T-helper 1 cell treated with Interleukin-12 subunit alpha and Interleukin-12 subunit beta and Interleukin-4 antibody, amounts not matched to agents 30 μg/mL and 1 μg/mL, for 36 hours (primary cell): ENCODE data around the gene PANX1.
"Not testable (repeated sequence)": the region's sequence is repeated elsewhere in the genome, so short reads cannot be mapped to it uniquely, and the experiment has no call there.

Source experiments
- H3K27ac Mint-ChIP-seq: one replicate; pipeline ENCODE4 v1.8.0; 2021; ENCODE audit warnings: mild to moderate bottlenecking, mixed read lengths
- H3K27me3 Mint-ChIP-seq: one replicate; pipeline ENCODE4 v1.8.0; 2021; ENCODE audit warnings: low read depth, mixed read lengths
- H3K36me3 Mint-ChIP-seq: one replicate; pipeline ENCODE4 v1.8.0; 2021; ENCODE audit warnings: low read depth, mixed read lengths
- H3K4me1 Mint-ChIP-seq: one replicate; pipeline ENCODE4 v1.8.0; 2021; ENCODE audit warnings: low read depth, mixed read lengths
- H3K4me3 Mint-ChIP-seq: one replicate; pipeline ENCODE4 v1.8.0; 2021; ENCODE audit warnings: mild to moderate bottlenecking, moderate library complexity, mixed read lengths
- H3K9me3 Mint-ChIP-seq: one replicate; pipeline ENCODE4 v1.8.0; 2021; ENCODE audit warnings: mixed read lengths

PANX1 gene

DNA sequence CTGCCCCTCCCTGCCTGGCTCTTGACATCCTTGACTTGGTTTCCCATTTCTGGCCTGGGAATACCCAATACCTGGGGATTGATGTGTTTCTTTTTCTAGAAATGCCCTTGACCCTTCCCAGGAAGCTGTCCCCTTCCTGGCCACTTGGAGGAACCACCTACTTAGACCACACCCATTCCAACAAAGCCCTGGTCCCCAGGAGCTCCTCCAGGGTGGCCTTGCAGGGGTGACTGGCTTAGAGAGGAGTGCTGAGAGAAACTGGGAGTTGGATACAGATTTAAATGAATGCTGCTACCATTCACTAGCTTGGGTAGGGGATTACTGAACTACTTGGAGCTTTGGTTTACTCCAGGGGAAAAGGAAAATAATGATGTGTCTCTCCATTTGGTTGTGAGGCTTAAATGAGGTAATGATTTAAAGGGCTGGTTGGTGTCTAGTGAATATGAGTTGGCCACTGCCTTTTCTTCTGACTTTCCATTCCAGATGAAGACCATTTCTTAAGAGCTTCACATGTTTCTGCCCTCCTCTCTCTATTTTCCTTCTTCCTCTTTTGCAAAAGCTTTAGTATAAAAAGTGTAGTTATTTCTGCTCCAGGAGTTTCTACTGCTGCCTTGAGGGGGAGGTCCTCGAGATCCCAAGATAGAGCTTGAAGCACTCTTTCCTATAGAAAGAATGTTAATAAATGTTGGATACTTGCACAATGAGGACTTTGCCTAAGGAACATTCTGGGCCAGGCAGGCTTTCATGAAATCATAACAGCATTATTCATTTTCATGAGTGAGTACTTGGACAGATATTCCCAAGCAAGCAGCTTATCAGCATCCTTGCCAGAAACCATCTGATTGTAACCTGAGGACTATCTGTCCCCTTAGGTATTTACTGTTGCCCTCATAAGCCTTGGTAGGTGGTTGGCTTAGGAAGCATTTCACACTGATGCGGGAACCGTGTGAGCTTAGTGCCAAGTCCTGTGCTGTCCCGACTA is 22.4 kb downstream of the PANX1 start:
- H3K9me3 Mint-ChIP-seq: no peaks in the 10 kb centered on the region
- no peak overlapping the region for H3K4me3 Mint-ChIP-seq
- H3K36me3 Mint-ChIP-seq: peaks cover 8% of the 10 kb centered on the region
- H3K4me1 Mint-ChIP-seq: peaks cover 47% of the 10 kb centered on the region
- no peak overlapping the region for H3K27ac Mint-ChIP-seq
- no peaks in the 10 kb centered on the region for H3K27me3 Mint-ChIP-seq

DNA sequence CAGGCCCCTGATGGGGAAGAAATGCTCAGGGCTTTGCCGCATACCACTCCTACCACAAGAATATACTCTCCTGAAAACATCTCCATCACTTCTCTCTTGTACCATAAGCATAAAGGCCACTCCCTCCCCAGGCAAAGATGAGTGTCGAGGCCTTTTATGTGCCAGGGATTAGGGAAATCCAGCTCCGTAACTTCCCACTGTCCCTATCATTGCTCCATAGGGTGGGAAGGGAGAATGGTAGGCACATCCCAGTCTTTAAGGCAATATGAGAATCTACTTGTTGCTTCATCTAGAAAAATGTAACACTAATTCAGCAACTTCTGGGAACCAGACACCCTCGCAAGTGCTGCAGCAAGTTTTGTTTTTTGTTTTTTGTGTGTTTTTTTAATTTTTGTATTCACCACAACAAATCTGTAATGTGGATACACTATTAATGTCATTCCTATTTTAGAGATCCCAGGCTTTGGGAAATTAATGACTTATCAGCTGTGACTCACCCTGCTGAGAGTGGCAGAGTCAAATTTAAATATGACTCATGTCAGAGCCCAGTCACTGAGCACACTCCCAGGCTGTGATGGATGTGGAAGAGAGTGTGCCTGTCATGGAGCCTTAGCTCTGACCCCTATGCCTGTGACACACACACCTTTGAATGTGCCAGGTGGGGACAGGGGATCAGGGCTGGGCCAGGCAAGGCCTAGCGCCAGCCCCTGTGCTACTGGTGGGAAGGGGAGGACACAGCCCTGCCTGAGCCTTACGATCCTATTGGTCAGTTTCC is 23.4 kb downstream of the PANX1 start:
- Mint-ChIP-seq H3K27ac (no peak overlapping the region), H3K4me3 (no peak overlapping the region), H3K27me3 (no peaks in the 10 kb centered on the region), H3K9me3 (peaks cover 3% of the 10 kb centered on the region), H3K4me1 (peaks cover 45% of the 10 kb centered on the region), H3K36me3 (peaks cover 7% of the 10 kb centered on the region)

DNA sequence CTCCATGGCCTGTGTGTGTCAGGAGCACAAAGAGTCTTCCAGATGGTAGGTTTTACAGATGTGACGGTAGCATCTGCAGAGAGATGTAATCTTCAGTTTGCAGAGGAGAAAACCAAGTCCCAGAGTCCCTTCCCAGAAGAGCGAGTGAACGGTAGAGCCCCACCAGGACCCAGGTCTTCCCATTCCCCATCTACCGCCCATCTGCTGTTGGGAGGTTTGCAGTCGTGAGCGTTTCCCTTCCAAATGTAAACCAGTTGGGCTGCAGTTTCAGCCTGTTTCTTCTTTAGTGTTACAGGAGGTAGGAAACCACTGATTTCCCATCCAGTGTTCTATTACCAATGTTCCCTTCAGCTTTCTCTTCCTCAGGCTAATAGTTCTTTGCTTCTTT is 24.0 kb downstream of the PANX1 start:
- peaks cover 39% of the 10 kb centered on the region for H3K4me1 Mint-ChIP-seq
- no peak overlapping the region for H3K27ac Mint-ChIP-seq
- H3K4me3 Mint-ChIP-seq: no peak overlapping the region
- no peaks in the 10 kb centered on the region for H3K27me3 Mint-ChIP-seq
- H3K9me3 Mint-ChIP-seq: peaks cover 3% of the 10 kb centered on the region
- H3K36me3 Mint-ChIP-seq: peaks cover 7% of the 10 kb centered on the region

DNA sequence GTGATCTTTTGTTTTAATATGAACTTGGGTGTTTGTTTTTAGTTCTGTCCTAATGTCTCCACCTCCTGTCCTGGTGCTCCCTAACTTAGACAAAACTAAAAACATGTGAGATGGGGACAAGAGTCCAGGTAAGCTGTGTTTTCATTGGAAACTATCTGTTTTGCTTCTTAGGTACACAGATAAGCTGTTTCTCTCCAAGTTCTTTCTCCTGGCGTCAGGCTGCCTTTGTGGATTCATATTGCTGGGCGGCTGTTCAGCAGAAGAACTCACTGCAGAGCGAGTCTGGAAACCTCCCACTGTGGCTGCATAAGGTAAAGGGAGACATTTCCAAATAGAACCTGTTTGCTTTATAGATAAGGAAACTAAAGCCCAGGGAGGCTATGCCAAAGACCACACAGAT is 24.7 kb downstream of the PANX1 start:
- no peak overlapping the region for H3K27ac Mint-ChIP-seq
- no peaks in the 10 kb centered on the region for H3K27me3 Mint-ChIP-seq
- H3K4me1 Mint-ChIP-seq: peaks cover 34% of the 10 kb centered on the region
- peaks cover 8% of the 10 kb centered on the region for H3K36me3 Mint-ChIP-seq
- no peak overlapping the region for H3K4me3 Mint-ChIP-seq
- H3K9me3 Mint-ChIP-seq: peaks cover 3% of the 10 kb centered on the region

DNA sequence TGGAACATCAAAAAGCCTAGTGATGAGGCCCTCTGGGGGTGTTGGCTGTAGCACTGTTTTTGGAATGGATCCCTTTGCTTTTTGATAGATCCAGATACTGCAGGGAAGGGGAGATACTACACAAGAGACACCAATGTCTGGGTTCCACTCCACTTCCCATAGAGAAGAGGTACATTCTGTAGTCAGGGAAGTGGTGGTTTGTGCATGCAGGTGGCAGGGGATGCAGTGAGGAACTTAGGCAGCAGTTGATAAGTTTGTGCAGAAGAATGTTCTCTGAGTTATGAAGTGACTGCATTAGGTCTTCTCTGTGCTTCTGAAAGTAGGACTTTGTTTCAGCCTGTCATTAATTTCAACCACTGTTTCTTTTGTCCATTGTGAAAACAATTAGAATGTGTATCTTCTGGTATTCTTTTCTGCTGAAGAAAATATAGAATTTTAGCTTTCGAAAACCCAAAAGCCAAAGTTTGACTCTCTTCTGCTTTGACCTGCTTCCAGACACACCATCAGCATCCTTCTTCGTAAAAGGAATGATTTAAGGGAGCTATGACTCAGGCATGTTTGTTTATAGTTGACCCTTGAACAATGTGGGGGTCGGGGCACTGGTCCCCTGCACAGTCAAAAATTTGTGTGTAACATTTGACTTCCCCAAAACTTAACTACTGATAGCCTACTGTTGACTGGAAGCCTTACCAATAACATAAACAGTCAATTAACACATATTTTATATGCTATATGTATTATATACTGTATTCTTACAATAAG is 25.6 kb downstream of the PANX1 start:
- peaks cover 30% of the 10 kb centered on the region for H3K4me1 Mint-ChIP-seq
- peaks cover 3% of the 10 kb centered on the region for H3K9me3 Mint-ChIP-seq
- H3K36me3 Mint-ChIP-seq: peaks cover 8% of the 10 kb centered on the region
- H3K4me3 Mint-ChIP-seq: no peak overlapping the region
- H3K27ac Mint-ChIP-seq: no peak overlapping the region
- H3K27me3 Mint-ChIP-seq: no peaks in the 10 kb centered on the region

DNA sequence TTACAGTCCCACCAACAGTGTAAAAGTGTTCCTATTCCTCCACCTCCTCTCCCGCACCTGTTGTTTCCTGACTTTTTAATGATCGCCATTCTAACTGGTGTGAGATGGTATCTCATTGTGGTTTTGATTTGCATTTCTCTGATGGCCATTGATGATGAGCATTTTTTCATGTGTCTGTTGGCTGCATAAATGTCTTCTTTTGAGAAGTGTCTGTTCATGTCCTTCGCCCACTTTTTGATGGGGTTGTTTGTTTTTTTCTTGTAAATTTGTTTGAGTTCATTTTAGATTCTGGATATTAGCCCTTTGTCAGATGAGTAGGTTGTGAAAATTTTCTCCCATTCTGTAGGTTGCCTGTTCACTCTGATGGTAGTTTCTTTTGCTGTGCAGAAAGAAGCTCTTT is 28.7 kb downstream of the PANX1 start:
- H3K4me3 Mint-ChIP-seq, H3K27ac Mint-ChIP-seq, H3K27me3 Mint-ChIP-seq: not testable (repeated sequence)

DNA sequence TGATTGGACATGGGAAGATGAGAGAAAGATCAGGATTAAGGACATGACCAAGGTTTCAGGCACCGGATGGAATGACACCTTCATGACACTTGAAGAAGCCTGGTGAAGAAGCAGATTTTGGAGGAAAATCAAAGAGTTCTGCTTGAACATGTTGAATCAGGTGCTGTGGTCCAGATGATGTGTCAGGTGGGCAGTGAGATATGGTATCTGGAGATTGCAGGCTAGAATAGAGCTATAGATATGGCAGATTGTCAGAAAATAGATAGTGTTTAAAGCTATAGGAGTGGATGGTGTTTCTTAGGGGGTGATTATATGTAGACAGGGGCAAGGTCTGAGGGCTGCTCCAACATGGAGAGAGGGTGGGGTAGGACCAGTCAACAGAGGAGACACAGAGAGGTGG is 40.2 kb downstream of the PANX1 start:
- Mint-ChIP-seq H3K9me3 (peaks cover 3% of the 10 kb centered on the region), H3K4me3 (no peak overlapping the region), H3K36me3 (peaks cover 7% of the 10 kb centered on the region), H3K4me1 (peaks cover 13% of the 10 kb centered on the region), H3K27me3 (no peaks in the 10 kb centered on the region), H3K27ac (no peak overlapping the region)

More for the DNA sequence above, 28.7 kb downstream of the PANX1 start:
- not testable (repeated sequence) for H3K9me3 Mint-ChIP-seq, H3K4me1 Mint-ChIP-seq
- H3K36me3 Mint-ChIP-seq: peaks cover 13% of the 10 kb centered on the region

DNA sequence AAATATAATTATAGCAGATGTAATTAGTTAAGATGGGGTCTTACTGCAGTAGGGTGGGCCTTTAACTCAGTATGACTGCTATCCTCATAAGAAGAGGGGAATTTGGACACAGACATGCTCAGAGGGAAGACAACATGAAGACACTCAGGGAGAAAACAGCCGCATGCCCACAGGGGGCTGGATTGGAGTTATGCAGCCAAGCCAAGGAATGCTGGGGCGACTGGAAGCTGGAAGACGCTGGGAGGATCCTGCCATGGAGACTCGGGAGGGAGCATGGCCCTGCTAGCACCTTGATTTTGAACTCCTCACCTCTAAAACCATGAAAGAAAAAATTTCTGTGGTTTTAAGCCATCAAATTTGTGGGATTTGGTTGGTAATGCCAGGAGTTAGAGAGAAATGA is 40.9 kb downstream of the PANX1 start:
- H3K27me3 Mint-ChIP-seq: no peaks in the 10 kb centered on the region
- peaks cover 5% of the 10 kb centered on the region for H3K36me3 Mint-ChIP-seq
- peaks cover 14% of the 10 kb centered on the region for H3K4me1 Mint-ChIP-seq
- H3K9me3 Mint-ChIP-seq: peaks cover 3% of the 10 kb centered on the region
- H3K27ac Mint-ChIP-seq: no peak overlapping the region
- no peak overlapping the region for H3K4me3 Mint-ChIP-seq

DNA sequence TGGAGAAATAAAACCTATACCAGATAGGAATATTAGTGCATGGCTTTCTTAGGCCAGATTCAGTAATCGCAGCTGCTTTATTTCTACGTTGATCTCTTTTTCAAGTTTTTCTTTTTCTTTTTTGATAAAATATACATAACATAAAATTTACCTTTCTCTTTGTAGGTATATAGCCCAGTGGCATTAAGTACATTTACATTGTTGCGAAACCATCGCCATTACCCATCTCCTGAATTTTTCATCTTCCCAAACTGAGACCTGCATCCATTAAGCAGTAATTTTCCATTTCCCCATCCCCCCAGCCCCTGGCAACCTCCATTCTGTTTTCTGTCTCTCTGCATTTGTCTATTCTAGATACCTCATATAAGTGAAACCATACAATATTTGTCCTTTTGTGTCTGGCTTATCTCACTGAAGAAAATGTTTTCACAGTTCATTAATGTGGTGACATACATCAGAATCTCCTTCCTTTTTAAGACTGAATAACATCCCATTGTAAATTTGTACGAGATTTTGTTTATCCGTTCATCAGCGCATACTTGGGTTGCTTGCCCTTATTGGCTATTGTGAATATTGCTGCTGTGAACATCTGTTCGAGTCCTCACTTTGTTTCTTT is 41.4 kb downstream of the PANX1 start:
- peaks cover 3% of the 10 kb centered on the region for H3K9me3 Mint-ChIP-seq

DNA sequence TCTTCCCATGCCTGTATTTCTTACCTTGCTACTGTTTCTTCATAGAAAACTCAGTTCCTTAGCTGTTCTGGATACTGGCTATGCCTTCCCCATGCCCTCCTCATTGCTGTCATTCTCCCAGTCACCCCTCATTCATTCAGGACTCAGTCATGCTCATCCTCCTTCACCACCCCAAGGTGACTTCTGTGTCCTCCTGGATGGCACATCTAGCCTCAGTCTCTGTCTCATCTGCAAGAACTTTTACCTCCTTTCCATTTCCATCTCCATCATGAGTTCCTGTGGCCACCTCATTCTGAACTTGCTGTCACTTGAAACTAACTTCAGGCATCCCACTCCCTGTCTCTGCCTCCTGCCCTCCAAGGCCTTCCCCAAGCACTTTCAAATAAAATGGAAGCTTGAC is 42.3 kb downstream of the PANX1 start:
- no peak overlapping the region for H3K27ac Mint-ChIP-seq
- H3K27me3 Mint-ChIP-seq: no peaks in the 10 kb centered on the region

More for the DNA sequence above, 41.4 kb downstream of the PANX1 start:
- Mint-ChIP-seq H3K4me3 (no peak overlapping the region), H3K27ac (no peak overlapping the region), H3K4me1 (peaks cover 13% of the 10 kb centered on the region), H3K27me3 (no peaks in the 10 kb centered on the region), H3K36me3 (peaks cover 5% of the 10 kb centered on the region)

DNA sequence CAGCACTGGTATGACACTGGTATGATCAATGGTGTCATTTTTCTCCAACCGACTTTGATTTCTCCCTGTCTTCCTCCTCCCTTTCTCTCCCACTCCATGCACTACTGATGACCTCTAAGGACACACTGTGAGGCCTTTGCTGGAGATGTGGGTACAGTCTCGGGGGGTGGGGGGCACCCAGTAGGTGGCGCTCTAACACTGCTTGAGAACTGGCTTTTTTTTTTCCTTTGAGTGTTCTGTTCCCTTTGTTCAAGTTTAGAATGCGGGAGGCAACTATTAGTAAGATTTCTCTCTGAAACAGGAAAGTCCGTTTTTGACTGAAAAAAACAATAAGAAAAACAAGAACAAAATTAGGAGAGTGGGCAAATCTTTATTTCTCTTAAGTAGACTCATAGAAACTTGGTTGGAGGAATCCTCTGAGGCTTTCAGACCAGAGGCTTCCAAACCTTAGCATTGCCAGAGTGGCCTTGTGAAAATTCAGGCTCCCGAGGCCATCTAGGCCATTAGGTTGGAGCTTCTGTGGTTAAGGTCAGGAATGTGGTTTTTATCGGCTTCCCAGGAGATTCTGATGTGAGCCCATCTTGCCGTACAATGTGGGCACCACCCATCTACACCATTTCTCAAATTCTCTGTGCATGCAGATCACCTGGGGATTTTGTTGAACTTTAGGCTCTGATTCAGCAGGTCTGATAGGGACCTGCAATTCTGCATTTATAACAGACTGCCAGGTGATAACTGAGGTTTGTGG is 43.2 kb downstream of the PANX1 start:
- Mint-ChIP-seq H3K27ac (no peak overlapping the region), H3K4me3 (no peak overlapping the region), H3K4me1 (peaks cover 13% of the 10 kb centered on the region), H3K9me3 (no peaks in the 10 kb centered on the region), H3K36me3 (no peaks in the 10 kb centered on the region), H3K27me3 (no peaks in the 10 kb centered on the region)

More for the DNA sequence above, 42.3 kb downstream of the PANX1 start:
- peaks cover 13% of the 10 kb centered on the region for H3K4me1 Mint-ChIP-seq
- H3K4me3 Mint-ChIP-seq: no peak overlapping the region
- H3K36me3 Mint-ChIP-seq: peaks cover 4% of the 10 kb centered on the region
- H3K9me3 Mint-ChIP-seq: peaks cover 2% of the 10 kb centered on the region

DNA sequence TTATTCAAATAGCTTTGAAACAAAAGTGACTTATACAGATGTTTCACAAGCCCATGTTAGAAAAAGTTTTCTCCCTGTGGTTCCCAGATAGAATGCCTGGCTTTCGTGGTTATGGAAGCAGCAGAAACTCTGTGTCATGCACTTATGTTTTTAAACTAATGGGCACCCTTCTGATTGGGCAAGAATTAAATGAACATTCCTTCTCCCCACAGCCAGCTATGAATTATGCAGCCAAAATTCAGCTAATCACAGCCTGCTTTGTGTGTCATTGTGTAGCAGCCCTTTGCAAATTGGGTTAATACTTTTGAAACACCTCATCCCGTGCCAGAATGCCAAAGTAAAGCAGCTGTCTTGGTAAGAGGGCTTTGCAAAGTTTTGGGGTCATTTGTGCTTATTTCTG is 46.9 kb downstream of the PANX1 start:
- H3K36me3 Mint-ChIP-seq: peaks cover 5% of the 10 kb centered on the region
- no peak overlapping the region for H3K27ac Mint-ChIP-seq
- H3K9me3 Mint-ChIP-seq: no peaks in the 10 kb centered on the region
- no peaks in the 10 kb centered on the region for H3K27me3 Mint-ChIP-seq
- H3K4me1 Mint-ChIP-seq: peaks cover 13% of the 10 kb centered on the region
- no peak overlapping the region for H3K4me3 Mint-ChIP-seq

DNA sequence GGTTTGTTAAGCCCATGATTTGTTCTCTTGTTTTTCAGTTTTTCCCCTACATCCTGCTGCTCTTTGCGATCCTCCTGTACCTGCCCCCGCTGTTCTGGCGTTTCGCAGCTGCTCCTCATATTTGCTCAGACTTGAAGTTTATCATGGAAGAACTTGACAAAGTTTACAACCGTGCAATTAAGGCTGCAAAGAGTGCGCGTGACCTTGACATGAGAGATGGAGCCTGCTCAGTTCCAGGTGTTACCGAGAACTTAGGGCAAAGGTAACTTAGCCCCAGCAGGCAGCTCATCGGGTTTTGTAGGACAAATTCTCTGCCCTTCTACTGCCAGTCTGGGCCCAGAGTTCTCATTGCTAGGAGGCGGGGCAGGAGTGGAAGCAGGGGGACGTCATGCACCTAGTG is 49.7 kb downstream of the PANX1 start:
- H3K9me3 Mint-ChIP-seq: no peaks in the 10 kb centered on the region
- H3K36me3 Mint-ChIP-seq: peaks cover 8% of the 10 kb centered on the region
- peaks cover 5% of the 10 kb centered on the region for H3K4me1 Mint-ChIP-seq
- H3K27ac Mint-ChIP-seq: no peak overlapping the region
- no peak overlapping the region for H3K4me3 Mint-ChIP-seq
- no peaks in the 10 kb centered on the region for H3K27me3 Mint-ChIP-seq
